Measurements from ENCODE around the gene ST3GAL3.

The ST3GAL3 gene

GRCh38 chr1:43925846-43926245 is 218.5 kb downstream of the ST3GAL3 start:
- no peak for DNase-seq

GRCh38 chr1:43930168-43930948 is 223.0 kb downstream of the ST3GAL3 start:
- DNase-seq: no peak

- DNase-seq: no peak
These were observed 223.6 kb downstream of the ST3GAL3 start for GRCh38 chr1:43930949-43931275.

GRCh38 chr1:43931711-43932660 is 224.7 kb downstream of the ST3GAL3 start:
- DNase-seq: no peak

GRCh38 chr1:43932786-43933385 is 225.6 kb downstream of the ST3GAL3 start:
- no peak for DNase-seq

- no peak for DNase-seq
These were observed 226.2 kb downstream of the ST3GAL3 start, which contains the start of gene ARTN for GRCh38 chr1:43933386-43934100. TSS of gene ARTN (plus strand) at chr1:43933801. CDS start at chr1:43935657, 1,856 bp downstream.

- peak; percentile 72 to 75 for DNase-seq
These were observed 227.0 kb downstream of the ST3GAL3 start for GRCh38 chr1:43934101-43934985.

GRCh38 chr1:43934986-43935324 is 227.6 kb downstream of the ST3GAL3 start:
- no peak for DNase-seq

GRCh38 chr1:43935711-43936427 is 228.5 kb downstream of the ST3GAL3 start:
- no peak for DNase-seq

GRCh38 chr1:43936431-43937151 is 229.3 kb downstream of the ST3GAL3 start:
- DNase-seq: no peak

GRCh38 chr1:43937179-43937865 is 230.0 kb downstream of the ST3GAL3 start:
- DNase-seq: no peak

GRCh38 chr1:43938383-43938782 is 231.0 kb downstream of the ST3GAL3 start:
- DNase-seq: no peak

GRCh38 chr1:43938892-43939587 is 231.7 kb downstream of the ST3GAL3 start:
- DNase-seq: no peak

GRCh38 chr1:43942411-43942810 is 235.1 kb downstream of the ST3GAL3 start:
- DNase-seq: no peak

- no peak for DNase-seq
These were observed 237.5 kb downstream of the ST3GAL3 start for GRCh38 chr1:43944860-43945259.

- no peak for DNase-seq
These were observed 238.4 kb downstream of the ST3GAL3 start for GRCh38 chr1:43945674-43946235.

GRCh38 chr1:43946236-43947060 is 239.1 kb downstream of the ST3GAL3 start, which contains the start of gene IPO13:
TSS of gene IPO13 (plus strand) at chr1:43946950. CDS start at chr1:43947601, 651 bp downstream.
- DNase-seq: peak; percentile 95 to 96

All from activated CD4-positive, alpha-beta T cell treated with anti-CD3 and anti-CD28 coated beads, Interleukin-2, amount 50 U/mL, for 48 hours (primary cell).